Rectal smooth muscle tissue (tissue), 1 donor: ENCODE data around the gene C1QTNF7.

ENCODE experiments used
- H3K27ac ChIP-seq: one replicate; pipeline ENCODE4 v1.7.0; 2013; ENCODE audit warnings: low read depth, low read length, inconsistent platforms
- H3K27me3 ChIP-seq: one replicate; pipeline ENCODE4 v1.7.0; 2013; ENCODE audit warnings: low read length; ENCODE audit not compliant: control insufficient read depth, insufficient read depth
- H3K36me3 ChIP-seq: one replicate; pipeline ENCODE4 v1.7.0; 2013; ENCODE audit warnings: low read length; ENCODE audit not compliant: control insufficient read depth, insufficient read depth
- H3K4me1 ChIP-seq: one replicate; pipeline ENCODE4 v1.7.0; 2013; ENCODE audit warnings: low read length; ENCODE audit not compliant: control insufficient read depth, insufficient read depth
- H3K4me3 ChIP-seq: one replicate; pipeline ENCODE4 v1.7.0; 2013; ENCODE audit warnings: low read length
- H3K9ac ChIP-seq: one replicate; pipeline ENCODE4 v1.7.0; 2013; ENCODE audit warnings: low read length

The C1QTNF7 gene

DNA sequence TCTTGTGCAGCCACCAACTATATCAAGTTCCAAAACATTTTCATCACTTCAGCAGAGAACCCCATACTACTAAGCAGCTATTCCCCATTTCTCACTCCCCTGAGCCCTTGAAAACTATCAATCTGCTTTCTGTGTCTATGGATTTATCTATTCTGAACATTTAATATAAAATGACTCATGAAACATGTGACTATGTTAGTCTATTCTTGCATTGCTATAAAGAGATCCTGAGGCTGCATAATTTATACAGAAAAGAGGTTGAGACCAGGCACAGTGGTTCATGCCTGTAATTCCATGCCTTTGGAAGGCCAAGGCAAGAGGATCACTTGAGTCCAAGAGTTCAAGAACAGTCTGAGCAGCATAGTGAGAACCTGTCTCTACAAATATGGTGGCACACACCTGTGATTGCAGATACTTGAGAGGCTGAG lies 10.6 kb upstream of the C1QTNF7 start:
- Histone ChIP-seq H3K4me1 (peaks cover 14% of the 10 kb centered on the region), H3K9ac (no peak overlapping the region), H3K36me3 (no peaks in the 10 kb centered on the region), H3K4me3 (no peak overlapping the region), H3K27ac (no peak overlapping the region), H3K27me3 (no peaks in the 10 kb centered on the region)

DNA sequence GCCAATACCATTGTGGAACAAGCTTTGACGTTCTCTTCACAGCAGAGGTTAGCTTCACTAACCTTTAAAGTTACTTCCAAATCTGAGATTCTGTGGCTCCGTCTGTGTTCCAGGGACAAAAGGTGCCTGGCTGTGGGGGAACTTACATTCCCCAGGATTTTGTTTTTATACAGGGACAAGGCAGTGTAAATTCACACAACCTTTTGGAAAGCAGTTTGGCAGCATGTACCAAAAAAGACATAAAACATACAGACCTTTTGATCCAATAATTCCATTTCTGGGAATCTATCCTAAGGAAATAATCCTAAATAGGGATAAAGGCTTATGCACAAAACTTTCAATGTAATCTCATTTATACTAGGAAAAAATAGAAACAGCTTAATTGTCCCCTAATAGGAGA lies 8.9 kb upstream of the C1QTNF7 start:
- Histone ChIP-seq H3K27ac (peak overlapping the region; percentile 53), H3K9ac (no peak overlapping the region), H3K4me3 (no peak overlapping the region), H3K4me1 (peaks cover 11% of the 10 kb centered on the region), H3K27me3 (no peaks in the 10 kb centered on the region), H3K36me3 (no peaks in the 10 kb centered on the region)

GRCh38 chr4:15420642-15421041 lies 7.2 kb upstream of the C1QTNF7 start:
- peaks cover 8% of the 10 kb centered on the region for H3K4me1 ChIP-seq
- H3K27me3 ChIP-seq = no peaks in the 10 kb centered on the region
- no peak overlapping the region for H3K4me3 ChIP-seq
- H3K27ac ChIP-seq = no peak overlapping the region
- no peak overlapping the region for H3K9ac ChIP-seq
- H3K36me3 ChIP-seq = no peaks in the 10 kb centered on the region

- Histone ChIP-seq H3K36me3 (no peaks in the 10 kb centered on the region), H3K4me3 (no peak overlapping the region), H3K27me3 (no peaks in the 10 kb centered on the region), H3K9ac (no peak overlapping the region), H3K27ac (no peak overlapping the region), H3K4me1 (peaks cover 9% of the 10 kb centered on the region)
Measured at GRCh38 chr4:15423285-15423711, 4.5 kb upstream of the C1QTNF7 start.

DNA sequence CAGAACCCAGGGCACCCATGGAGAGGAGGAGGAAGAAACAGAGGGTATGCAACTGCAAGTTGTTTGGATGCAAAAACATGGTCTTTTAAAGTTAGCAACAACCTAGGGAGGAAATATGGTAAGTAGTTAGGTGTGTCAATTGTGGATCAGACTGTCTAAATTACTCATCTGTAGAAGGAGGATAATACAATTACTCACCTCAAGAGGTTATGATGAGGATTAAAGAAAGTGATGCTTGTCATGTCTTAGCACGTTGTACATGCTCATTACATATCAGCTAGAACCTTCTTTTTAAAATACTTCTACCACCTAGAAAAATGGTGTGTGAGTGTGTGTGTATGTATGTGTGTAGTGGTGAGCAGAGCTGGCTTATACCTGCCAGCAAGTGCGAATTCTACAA lies 2.3 kb upstream of the C1QTNF7 start:
- no peak overlapping the region for H3K27ac ChIP-seq
- no peak overlapping the region for H3K4me3 ChIP-seq

GRCh38 chr4:15427161-15427560 lies 672 bp upstream of the C1QTNF7 start:
- no peaks in the 10 kb centered on the region for H3K36me3 ChIP-seq
- H3K9ac ChIP-seq = no peak overlapping the region
- H3K27me3 ChIP-seq = no peaks in the 10 kb centered on the region
- H3K4me3 ChIP-seq = no peak overlapping the region
- peaks cover 9% of the 10 kb centered on the region for H3K4me1 ChIP-seq
- peak overlapping the region; percentile 44 for H3K27ac ChIP-seq

More for the DNA sequence above, 2.3 kb upstream of the C1QTNF7 start:
- Histone ChIP-seq H3K4me1 (peaks cover 9% of the 10 kb centered on the region), H3K9ac (no peak overlapping the region), H3K27me3 (no peaks in the 10 kb centered on the region), H3K36me3 (no peaks in the 10 kb centered on the region)

DNA sequence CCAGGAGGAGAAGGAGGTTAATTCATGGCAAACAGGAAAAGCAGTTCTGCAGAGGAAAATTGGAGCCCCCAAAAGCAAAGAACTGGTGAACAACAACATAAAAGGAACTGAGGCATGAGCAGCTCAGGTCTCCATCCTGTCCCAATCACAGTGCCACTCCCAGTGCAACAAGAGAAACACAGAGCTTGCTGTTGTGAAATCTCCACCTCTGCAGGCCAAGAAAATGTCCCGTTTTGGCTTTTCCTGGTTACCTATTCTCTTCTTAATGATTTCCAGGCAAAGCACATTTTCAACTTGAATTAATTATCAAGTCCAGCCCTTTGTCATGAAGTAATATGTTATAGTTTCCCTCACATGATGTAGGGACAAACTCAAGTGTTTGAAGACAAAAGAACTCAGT lies 778 bp downstream of the C1QTNF7 start:
- H3K9ac ChIP-seq = no peak overlapping the region
- H3K27ac ChIP-seq = no peak overlapping the region
- no peak overlapping the region for H3K4me3 ChIP-seq
- H3K4me1 ChIP-seq = peaks cover 9% of the 10 kb centered on the region
- H3K36me3 ChIP-seq = no peaks in the 10 kb centered on the region
- no peaks in the 10 kb centered on the region for H3K27me3 ChIP-seq

- no peak overlapping the region for H3K4me3 ChIP-seq
- H3K27me3 ChIP-seq = no peaks in the 10 kb centered on the region
- no peaks in the 10 kb centered on the region for H3K36me3 ChIP-seq
- H3K27ac ChIP-seq = no peak overlapping the region
- no peaks in the 10 kb centered on the region for H3K4me1 ChIP-seq
- H3K9ac ChIP-seq = no peak overlapping the region
Measured at GRCh38 chr4:15434091-15434490, 6.3 kb downstream of the C1QTNF7 start.

- H3K27ac ChIP-seq = no peak overlapping the region
- no peaks in the 10 kb centered on the region for H3K4me1 ChIP-seq
- H3K27me3 ChIP-seq = no peaks in the 10 kb centered on the region
- no peaks in the 10 kb centered on the region for H3K36me3 ChIP-seq
- H3K4me3 ChIP-seq = no peak overlapping the region
- no peak overlapping the region for H3K9ac ChIP-seq
Measured at GRCh38 chr4:15434676-15435075, 6.8 kb downstream of the C1QTNF7 start.

- Histone ChIP-seq H3K27me3 (no peaks in the 10 kb centered on the region), H3K9ac (no peak overlapping the region), H3K4me3 (no peak overlapping the region), H3K27ac (no peak overlapping the region), H3K4me1 (no peaks in the 10 kb centered on the region), H3K36me3 (no peaks in the 10 kb centered on the region)
Measured at GRCh38 chr4:15436513-15436912, 8.7 kb downstream of the C1QTNF7 start.

DNA sequence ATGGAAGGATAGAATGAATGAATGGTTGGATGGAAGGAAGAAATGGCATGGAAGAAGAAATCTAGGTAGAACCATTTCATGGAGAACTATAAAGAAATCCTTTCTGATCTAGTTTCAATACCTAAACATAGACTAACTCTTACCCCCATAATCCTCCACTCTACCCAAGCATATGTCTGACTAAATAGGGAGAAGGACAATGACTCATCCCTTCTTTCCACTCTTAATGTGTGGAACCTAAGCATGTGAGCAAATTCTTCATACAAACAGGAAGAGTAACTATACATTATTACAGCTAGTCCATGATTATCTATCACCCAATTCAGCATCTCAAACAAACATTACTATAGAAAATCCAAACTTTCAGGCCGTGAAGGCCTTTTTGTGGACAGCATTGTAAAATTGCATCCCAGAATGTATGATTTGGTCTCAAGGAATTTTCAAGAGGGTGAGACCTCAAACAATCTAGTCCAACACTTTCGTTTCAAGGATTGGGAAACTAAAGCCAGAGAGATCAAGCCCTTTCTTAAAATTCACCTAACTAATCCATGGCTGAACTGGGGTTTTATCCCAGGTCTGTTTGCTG lies 11.2 kb downstream of the C1QTNF7 start:
- Histone ChIP-seq H3K4me3 (no peak overlapping the region), H3K27me3 (no peaks in the 10 kb centered on the region), H3K27ac (no peak overlapping the region), H3K9ac (no peak overlapping the region), H3K36me3 (no peaks in the 10 kb centered on the region), H3K4me1 (no peaks in the 10 kb centered on the region)

DNA sequence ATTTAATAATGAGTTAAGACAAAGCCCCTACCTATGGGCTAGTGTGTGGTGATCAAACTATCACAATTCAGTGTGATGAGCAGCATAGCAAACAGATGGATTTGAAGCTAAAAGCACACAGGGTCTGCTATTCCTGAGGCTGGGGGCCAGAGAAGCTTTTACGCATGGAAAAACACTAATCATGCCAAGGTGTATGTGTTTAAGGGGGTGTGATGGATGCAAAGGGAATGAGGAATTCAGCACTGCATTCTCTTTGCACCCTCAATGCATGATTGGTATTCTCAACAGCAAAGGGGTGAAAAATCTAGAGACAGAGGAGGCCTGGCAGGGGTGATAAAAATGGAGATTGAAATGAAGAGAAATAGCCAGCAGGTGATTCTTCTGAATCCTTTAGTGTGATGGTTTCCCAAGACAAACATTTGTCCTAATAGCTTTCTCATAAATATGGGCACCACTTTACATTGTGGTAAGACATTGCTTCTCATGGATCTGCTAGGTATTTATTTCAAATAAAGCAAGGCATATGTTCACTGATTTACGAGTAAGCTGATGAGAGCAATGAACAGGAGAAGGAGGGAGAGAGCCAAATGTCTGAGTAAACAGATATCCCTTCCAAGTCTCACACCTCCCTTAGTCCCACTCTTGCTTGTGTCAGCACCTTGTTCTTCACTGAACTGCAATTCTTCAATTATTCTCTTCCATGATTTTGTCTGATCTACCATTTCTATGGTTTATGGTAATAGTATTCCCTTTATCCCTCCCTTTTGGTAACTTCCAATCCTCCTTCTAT lies 15.7 kb downstream of the C1QTNF7 start:
- no peaks in the 10 kb centered on the region for H3K4me1 ChIP-seq
- no peaks in the 10 kb centered on the region for H3K36me3 ChIP-seq
- H3K4me3 ChIP-seq = no peak overlapping the region
- no peaks in the 10 kb centered on the region for H3K27me3 ChIP-seq
- H3K9ac ChIP-seq = no peak overlapping the region
- no peak overlapping the region for H3K27ac ChIP-seq

GRCh38 chr4:15444276-15444675 lies 16.4 kb downstream of the C1QTNF7 start:
- H3K27ac ChIP-seq = no peak overlapping the region
- H3K36me3 ChIP-seq = no peaks in the 10 kb centered on the region
- no peak overlapping the region for H3K9ac ChIP-seq
- no peaks in the 10 kb centered on the region for H3K4me1 ChIP-seq
- H3K4me3 ChIP-seq = no peak overlapping the region
- H3K27me3 ChIP-seq = no peaks in the 10 kb centered on the region
